ENCODE data around the gene PTPRT.

GRCh38 chr20:42587427-42587826 lies 602.3 kb downstream of the PTPRT start:
- TF ChIP-seq RAD21 (IDR thresholded peaks at IDR 0.05; ENCODE audit: low read length) (no peak), CTCF (conservative IDR thresholded peaks at IDR 0.05; ENCODE audit: low read depth, low read length) (no peak), POLR2A (IDR thresholded peaks at IDR 0.05; ENCODE audit: low read depth, low read length) (no peak), SMC3 (IDR thresholded peaks at IDR 0.05; ENCODE audit: low read depth, low read length) (no peak), USF2 (IDR thresholded peaks at IDR 0.05; ENCODE audit: low read depth, low read length) (no peak), MAZ (IDR thresholded peaks at IDR 0.05; ENCODE audit: borderline replicate concordance, low read depth, low read length) (no peak), MAFK (IDR thresholded peaks at IDR 0.05; ENCODE audit: low read depth, low read length) (no peak), FOS (IDR thresholded peaks at IDR 0.05; ENCODE audit: low read depth, low read length) (no peak), MXI1 (IDR thresholded peaks at IDR 0.05; ENCODE audit: borderline replicate concordance, low read depth, low read length) (no peak), RFX5 (IDR thresholded peaks at IDR 0.05; ENCODE audit: low read depth, low read length) (no peak)

All from IMR-90 (cell line).